Measurements from ENCODE around the gene NPB.

Gene NPB

DNA sequence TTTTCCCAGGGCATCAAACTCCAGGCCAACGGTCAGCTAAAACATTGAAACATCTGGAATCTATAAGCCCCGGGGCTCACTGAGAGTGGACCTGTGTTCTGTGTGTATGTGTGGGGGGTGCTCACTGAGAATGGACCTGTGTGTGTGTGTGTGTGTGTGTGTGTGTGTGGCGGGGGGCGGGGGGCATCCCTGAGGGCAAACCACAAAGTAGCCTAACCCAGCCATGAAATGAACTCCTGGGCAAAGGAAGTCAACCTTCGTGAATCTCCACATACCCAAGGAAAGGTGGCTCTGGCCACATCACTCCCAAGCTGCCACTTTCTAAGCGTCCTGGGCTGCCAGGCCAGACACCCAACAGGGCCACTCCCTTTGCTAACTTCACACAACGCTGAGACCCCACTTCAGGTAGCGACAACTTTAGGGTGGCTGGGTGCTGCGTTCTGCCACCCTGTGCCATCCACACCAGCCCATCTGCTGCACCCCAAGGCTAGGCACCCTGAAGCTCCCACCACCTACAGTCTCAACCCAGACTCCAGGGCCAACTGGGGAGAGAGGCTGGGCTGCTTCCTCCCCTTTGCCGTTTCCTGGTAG lies 23.9 kb downstream of the NPB start:
- no peak for DNase-seq (ENCODE audit: low read depth in 2 of 2)

DNA sequence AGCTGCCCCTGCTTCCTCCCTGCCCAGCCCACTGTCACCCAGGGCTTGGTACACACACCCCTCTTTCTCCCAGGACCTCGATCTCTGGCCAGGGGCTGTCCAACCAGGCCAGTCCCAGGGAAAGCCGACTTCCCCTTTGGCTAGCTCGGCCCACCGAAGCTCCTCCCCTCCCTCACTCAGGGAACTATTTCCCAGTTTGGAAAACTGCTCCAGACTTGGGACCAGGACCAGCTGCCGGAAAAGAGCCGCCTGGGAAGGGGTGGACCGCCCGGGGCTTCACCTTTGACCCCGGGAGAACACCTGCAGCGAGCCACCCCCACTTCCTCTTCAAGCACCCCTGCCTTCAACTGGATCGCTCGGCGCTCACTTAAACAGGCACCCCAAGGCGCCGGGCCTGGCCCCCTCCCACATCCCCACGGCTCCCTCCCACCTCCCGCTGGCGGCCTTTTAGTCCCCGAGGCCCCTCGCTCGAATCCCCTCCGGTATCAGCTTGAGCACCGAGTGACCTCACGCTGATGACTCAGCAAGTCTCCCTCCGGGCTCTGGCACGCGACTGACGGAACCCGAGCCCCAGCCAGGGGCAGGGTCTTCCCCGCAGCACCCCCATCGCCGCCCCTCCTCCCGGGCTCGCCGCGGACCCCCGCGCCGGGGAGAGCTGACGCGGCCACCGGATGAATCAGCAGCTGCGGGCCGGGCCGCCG lies 24.6 kb downstream of the NPB start:
- DNase-seq (ENCODE audit: low read depth in 2 of 2), result peak; percentile 43 to 54

DNA sequence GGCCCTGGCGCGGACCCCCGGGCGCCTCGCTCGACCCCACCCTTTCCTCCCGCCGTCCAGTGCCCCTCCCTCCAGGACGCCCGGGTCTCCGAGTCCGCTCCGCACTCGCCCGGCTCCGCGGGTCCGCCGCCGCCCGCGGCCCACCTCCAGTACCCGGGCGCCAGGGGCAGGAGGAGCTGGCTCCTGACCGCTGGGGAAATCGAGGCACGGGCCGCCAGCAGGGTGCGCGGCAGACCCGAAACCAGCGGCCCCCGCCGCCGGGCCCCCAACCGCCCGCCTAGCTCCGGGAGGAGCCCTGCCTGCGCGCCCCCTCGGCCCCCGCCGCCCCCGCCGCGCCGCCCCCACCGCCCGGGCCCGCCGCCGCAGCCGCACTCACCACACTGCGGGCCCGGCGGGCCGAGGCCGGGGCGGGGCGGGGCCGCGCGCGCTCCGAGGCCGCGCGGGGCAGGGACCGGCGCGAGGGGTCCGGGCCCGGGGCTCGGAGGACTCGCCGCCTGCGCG lies 25.2 kb downstream of the NPB start:
- DNase-seq (ENCODE audit: low read depth in 2 of 2), result no peak

DNA sequence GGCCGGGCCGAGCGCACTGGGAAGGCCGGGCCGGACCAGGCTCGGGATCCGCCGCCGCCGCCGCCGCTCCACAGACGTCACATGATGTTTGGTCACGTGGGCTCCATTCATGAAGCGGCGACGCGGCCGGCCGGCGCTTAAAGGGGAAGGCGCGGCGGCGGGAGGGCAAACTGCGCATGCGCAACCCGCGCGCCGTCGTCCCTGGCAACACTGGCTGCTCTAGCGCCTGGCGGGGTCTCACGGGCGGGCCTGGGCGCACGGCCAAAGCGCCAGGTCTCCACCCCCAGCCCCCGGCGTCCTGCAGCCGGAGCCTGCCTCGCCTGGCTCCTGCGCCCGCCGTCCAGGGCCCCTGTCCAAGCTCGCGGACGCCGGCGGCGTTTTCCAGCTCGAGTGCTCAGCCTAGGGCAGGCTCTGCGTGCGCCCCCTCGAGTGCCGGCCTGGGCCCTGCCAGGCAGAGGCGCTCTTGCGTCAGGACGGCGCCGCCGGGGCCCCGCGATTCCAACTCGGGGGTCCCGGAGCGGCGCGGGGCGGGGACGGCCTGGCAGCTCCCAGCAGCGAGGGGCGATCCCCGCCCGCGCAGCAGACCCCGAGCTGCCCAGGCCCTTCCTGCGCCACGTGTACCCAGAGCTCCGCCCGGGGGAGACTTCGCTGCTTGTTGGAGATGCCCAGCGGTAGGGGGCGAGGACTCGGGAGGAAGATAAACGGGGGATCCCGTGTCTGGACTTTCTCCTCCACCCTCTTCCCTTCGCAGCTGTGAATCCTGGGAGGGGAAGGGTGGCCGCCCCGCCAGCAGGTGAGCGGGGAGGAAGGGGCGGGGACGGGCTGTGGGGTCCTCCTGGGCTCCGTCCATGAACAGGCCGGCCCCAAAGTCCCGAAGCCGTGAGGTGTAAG lies 25.9 kb downstream of the NPB start, which contains the start of gene MAFG:
Gene MAFG (minus strand): TSS at position 83 of the 891 bp plus-strand sequence. CDS start 4,550 bp downstream, outside the sequence.
- peak; percentile 83 to 87 for DNase-seq (ENCODE audit: low read depth in 2 of 2)

DNA sequence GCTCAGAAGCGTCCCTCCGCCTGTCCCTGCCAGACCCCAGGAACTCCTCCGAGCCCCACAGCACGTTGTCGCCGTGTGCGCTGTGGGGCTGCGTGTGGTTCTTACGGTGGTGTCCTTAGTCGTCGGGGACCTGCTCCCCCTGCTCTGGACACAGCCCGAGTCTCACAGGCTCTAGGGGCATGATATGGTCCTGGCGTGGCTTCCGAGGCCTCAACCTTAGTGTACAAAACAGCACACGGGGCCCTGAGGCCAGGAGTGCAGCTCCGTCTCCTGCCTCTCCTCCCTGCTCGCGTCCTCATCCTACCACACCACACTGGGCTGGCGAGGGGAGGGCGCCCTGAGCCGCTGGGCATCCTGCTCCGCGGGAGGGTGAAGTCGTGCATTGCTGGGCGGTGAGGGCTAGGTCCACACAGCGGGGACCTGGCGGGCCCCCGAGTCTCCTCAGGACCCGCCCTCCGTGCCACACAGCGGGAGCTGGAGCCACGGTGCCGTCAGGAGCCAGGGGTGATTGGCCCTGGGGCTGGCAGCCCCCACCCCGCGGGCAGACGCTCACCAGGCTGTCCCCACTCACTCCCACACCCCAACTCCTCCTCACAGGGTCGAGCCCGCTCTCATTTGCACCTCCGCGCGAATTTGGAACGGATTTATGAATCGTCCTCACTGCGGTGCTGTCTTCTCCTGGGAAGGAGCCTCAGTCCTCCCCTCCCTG lies 26.7 kb downstream of the NPB start:
- DNase-seq (ENCODE audit: low read depth in 2 of 2), result no peak

DNA sequence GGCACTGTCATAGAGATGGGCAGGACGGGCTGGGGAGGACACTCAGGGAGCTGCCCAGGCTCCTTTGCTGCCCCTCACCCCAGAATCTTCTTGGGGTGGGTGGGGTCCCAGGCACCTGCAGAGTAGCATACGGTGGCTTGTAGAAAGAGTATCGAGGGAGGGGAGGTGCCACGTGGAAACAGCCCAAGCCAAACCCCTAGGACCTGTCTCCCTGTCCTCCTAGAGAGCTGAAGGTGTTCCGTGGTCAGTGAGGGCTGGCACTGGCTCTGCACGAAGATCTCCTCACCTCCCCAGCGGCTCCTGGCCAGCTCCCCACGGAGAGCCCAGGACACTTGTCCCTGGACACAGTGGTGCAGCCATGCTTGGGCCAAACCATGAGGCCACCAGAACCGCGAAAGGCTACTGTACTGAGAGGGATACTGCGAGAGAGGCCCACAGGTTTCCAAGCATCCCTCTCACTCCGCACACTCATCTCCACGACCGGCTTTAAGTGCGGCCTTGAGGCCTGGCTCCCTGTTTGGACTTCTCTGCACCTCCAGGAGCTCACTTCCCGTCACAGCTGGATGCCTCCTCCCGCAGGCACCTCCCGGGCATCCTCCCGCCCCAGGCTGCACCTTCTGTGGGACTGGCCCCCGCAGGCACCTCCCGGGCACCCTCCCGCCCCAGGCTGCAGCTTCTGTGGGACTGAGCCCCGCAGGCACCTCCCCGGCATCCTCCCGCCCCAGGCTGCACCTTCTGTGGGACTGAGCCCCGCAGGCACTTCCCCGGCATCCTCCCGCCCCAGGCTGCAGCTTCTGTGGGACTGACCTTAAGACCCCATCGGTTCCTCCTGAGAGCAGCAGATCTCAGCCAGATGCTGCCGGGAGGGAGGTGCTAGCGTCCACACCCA lies 27.5 kb downstream of the NPB start:
- no peak for DNase-seq (ENCODE audit: low read depth in 2 of 2)

DNA sequence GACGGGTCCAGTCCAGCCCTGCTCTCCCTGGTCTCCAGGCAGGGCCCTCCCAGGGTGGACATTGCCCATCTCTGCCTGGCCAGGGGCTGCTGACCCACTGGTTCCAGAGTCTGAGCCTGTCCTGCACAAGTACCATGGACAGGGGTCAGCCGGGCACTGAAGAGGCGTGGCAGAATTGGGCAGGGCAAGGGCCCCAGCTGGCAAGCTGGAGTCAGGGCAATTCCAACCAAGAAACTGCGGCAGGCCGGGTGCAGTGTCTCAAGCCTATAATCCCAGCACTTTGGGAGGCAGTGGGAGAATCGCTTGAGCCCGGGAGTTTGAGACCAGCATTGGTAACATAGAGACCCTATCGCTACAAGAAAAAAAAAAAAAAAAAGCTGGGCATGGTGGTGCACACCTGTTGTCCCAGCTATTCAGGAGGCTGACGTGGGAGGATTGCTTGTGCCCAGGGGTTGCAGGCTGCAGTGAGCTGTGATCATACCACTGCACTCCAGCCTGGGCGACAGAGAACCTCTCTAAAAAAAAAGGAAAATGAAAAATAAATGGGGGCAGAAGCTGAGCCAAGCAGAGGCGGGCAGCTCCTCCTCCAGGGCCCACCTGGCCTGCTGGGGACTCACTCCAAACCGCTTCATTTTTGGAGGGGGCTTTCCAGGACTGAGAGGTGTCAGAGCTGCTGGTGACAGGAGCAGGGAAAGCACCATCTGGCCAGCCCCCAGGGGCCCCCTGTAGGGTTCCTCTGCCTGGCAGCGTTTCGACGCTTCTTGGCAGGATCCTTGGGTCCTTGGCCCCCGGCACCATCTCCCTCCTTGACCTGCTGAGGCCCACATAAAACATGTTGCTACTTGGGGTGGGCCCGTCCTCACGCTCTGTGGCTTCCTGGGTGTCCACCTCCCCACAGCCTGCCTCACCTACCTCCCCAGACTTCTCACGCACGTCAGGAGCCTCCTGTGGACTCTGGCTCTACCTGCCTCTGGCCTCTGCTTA lies 28.4 kb downstream of the NPB start:
- DNase-seq (ENCODE audit: low read depth in 2 of 2), result no peak

DNA sequence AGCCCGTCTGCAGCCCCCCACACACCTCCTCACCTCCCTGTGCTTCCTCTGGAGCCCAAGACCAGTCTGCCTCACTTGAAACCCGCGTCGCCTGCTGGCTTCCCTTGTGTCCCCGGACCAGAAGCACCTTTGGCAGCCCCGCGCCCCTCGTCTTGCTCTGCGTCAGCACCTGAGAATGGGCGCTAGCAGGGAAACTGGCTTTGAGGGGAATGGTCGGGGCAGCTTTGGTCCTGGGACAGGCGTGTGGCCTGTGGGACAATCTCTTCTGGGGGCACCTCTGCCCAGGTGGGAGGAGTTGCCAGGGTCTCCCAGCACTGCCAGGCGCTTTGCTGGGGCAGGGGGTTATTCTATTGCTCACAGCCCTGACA lies 29.1 kb downstream of the NPB start:
- DNase-seq (ENCODE audit: low read depth in 2 of 2), result no peak

DNA sequence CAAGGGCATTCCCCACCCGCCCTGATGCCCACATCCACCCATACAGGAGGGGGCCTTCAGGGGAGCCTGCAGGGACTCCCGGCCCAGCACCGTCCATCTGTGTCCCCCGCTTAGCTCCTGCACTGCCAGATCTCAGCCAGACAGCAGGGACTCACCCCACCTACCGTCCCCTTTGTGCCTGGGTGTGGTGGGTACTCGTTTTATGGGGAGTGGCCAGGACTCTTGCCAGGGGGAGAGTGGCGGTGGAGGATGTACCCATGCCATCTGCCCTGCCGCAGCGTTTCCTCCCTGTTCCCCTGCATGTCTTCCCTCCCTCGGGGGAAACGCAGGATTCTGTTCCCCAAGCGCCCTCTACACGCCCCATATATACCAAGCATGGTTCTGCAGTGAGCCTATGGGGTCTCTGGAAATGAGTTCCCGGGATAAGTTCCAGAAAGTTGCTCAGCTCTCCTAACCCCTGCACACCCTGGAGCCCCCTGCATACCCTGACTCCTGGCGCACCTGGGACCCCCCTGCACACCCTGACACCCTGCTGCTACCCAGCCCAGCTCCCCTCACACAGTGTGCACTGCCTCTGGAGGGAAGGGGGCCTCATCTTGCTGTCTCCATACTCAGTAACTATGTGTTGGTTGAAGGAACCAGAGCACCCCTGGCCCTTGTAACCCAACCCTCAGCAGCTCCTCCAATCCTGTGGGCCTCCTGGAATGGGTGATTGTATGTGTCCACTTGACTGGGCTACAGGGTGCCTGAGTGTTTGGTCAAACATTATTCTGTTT lies 29.7 kb downstream of the NPB start:
- DNase-seq (ENCODE audit: low read depth in 2 of 2), result no peak

DNA sequence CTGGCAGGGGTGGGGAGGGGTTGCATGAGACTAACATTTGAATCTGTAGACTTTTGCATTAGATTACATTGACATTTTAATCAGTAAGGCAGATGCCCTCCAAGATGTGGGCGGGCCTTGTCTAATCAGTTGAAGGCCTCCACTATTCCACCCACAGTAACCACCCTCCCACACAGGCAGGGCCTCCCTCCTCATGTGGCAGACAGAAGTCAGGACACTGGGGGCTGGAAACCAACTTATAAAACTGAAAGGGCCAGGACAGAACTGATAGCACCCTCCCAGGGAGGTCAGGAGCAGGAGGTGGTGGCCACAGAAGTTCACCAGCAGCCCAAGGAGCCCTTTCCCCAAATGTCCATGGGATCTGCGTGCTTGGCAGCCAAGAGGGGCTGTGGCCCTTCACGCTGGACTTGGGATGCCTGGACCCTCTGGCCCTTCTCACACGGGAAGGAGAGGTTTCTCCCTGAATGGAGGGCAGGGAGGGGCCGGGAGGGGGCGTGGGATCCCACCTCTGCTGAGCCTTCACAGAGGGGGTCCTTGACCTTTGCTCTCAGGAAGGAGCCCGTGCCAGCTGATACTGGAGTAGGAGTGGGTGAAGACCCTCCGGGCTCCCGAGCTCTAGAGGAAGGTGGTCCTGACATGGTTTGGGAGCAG lies 30.4 kb downstream of the NPB start:
- no peak for DNase-seq (ENCODE audit: low read depth in 2 of 2)

DNA sequence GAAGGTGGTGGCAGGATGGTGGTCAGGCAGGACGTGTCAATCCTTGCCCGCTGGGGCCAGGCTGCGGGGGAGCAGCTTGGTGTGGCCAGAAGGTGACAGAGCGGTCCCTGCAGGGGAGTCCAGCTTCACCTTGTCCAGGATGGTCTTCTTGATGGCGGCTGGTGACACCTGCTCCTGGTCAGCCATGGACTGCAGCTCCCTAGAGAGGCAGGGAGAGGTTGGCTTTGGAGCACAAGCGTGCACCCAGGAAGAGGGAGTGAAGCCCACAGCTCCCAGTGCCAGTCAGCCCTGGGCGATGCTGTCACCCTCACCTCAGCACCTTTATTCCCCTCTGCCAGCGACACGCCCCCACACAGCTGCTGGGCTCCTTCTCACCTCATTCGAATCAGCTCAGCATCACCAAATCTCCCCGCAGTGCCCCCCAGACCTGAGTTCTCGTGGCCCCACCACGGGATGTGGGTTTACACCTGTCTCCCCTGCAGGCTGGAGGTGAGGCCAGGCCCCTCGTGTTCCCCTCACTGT lies 31.2 kb downstream of the NPB start:
- DNase-seq (ENCODE audit: low read depth in 2 of 2), result no peak

DNA sequence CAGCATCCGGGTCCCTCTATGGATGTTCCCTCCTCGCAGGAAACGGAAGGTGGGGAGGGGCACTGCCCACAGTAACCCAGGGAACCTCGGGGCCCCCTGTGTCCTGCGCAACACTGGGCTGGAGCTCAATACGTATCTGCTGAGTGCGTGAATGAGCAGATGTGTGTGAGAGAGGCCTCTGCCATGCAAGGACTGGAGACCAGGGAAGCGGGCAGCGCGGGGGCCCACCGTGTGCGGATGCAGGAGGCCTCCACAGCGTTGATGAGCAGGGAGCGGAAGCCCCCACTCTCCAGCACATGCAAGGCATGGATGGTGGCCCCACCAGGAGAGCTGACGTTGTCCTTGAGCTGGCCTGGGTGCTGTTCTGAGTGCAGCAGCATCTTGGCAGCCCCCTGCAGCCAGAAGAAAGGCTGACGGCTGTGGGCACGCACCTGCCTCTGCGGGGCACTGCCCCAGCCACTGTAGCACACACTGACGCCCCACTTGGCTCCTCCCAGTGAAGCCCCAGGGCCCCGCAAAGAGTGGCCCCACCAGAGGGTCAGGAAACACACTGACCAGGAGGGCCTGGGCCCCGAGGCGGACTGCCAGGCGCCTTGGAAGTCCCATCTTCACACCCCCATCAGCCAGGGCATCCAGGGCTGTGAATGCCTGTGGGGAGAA lies 32.2 kb downstream of the NPB start:
- no peak for DNase-seq (ENCODE audit: low read depth in 2 of 2)

DNA sequence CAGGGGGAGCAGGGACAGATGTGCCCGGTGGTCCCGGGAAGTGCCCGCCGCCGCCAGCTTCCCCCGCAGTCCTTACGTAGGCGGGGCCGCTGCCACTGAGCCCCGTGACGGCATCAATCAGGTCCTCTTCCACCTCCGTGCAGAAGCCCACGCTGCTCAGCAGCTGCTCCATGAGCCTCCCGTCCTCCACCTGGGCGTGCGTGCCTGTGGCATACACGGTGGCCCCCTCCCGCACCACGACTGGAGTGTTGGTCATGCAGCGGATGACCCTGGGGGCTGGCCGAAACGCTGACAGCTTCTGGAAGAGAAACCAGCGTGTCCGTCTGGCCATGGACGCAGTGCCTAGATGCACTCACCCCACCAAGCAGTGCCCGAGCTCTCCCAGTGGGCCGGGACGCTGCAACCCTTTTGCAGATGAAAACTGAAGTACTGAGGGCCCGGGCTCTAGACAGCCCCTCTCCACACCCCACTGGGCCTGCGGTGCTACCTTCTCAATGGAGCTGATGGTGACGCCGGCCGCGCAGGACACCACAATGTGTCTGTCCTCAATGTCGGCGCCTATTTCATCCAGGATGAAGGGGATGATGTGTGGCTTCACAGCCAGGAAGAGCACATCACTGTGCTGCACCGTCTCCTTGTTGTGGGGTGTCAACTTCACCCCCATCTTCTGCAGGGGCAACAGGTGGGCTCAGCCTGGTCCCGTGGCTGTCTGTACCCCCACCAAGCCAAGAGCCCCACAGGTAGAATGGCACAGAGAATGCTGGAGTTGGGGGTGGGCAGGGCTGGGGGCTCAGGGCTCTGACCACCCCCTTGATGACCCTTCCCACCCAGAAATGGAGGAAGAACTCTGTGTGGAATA lies 33.0 kb downstream of the NPB start:
- no peak for DNase-seq (ENCODE audit: low read depth in 2 of 2)

DNA sequence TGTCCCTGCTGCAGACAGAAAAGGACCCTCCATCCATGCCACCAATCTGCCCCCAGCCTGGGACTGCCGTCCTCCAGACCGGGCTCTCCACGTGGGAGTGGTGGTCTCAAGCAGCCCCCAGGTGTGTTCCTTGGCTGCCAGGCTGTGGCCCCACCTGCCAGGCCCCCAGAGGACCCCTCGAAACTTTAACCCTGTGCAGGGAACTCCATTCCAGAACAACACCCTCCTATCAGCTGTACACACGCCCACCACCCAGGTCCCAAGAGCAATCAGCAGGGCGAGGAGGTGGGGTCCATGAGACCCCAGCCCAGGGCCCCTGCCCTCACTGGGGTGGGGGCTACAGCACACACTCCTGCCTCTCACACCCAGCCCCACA lies 33.7 kb downstream of the NPB start:
- no peak for DNase-seq (ENCODE audit: low read depth in 2 of 2)

DNA sequence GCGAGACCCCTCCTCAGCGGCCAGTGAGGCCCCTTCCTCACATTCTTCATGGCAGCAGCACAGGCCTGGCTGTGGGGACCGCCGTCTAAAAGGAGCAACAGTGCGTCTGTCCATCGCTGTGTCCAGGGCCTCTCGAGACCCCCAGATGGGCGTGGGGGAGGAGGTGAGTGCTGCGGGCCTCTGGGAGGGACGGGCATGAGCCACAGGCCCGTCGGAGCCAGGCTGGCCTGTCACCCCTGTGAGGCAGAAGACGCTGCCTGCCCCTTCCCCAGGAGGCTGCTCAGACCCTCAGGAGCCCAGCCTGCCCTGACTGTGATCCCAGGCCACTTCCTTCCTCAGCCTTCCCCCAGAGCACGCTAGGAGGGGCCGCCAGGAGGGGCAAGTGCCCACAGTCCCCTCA lies 37.2 kb downstream of the NPB start:
- no peak for DNase-seq (ENCODE audit: low read depth in 2 of 2)

DNA sequence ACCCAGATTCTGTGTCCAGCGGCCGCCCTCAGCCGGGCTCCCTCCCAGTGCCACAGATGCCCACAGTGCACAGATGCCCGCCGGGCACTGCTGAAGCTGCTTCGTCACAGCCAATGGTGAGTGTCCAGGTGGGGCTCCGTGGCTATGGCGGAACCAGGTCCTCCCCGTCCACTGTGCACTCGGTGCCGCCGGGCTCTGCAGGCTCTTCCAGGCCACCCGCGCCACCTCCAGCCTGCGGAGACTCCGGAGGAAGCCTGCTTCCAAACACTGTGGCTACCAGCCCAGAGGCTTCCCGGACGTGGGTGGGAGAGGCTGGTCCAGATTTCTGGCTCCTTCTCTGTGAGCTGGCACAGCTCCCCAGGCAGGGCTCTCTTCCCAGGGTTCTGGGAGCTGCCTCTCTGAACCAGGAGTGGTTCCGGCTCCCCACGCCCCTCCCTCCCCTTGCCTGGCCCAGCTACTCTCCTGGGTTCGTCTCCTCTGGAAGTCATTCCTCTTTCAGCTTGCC lies 37.9 kb downstream of the NPB start:
- DNase-seq (ENCODE audit: low read depth in 2 of 2), result no peak
